ENCODE measurements around the gene RCOR2.

RCOR2 gene

GRCh38 chr11:63941901-63942300 is 24.9 kb upstream of the RCOR2 start:
- Histone ChIP-seq H3K9me3 (ENCODE audit: control insufficient read depth, low read length) (no peaks in the 10 kb centered on the region), H3K4me3 (ENCODE audit: extremely low read depth, insufficient read depth, low read length, poor library complexity, severe bottlenecking) (no peak overlapping the region), H3K27ac (ENCODE audit: low read depth, low read length, severe bottlenecking) (no peak overlapping the region), H3K36me3 (ENCODE audit: control insufficient read depth, insufficient read depth, low read length) (peaks cover 30% of the 10 kb centered on the region), H3K4me1 (ENCODE audit: control insufficient read depth, insufficient read depth, low read length, poor library complexity, severe bottlenecking) (peaks cover 7% of the 10 kb centered on the region)
- 83 to 90% methylated on average over 1 to 2 of the region's 4 CpGs for WGBS, 2 experiments (ENCODE audit: insufficient coverage in 2 of 2)

GRCh38 chr11:63940786-63941185 is 23.8 kb upstream of the RCOR2 start:
- peaks cover 20% of the 10 kb centered on the region for H3K36me3 ChIP-seq (ENCODE audit: control insufficient read depth, insufficient read depth, low read length)
- no peaks in the 10 kb centered on the region for H3K9me3 ChIP-seq (ENCODE audit: control insufficient read depth, low read length)
- WGBS, 2 experiments (ENCODE audit: insufficient coverage in 2 of 2) = 95 to 100% methylated on average over 4 to 6 of the region's 6 CpGs
- no peak overlapping the region for H3K27ac ChIP-seq (ENCODE audit: low read depth, low read length, severe bottlenecking)
- H3K4me3 ChIP-seq (ENCODE audit: extremely low read depth, insufficient read depth, low read length, poor library complexity, severe bottlenecking) = no peak overlapping the region
- H3K4me1 ChIP-seq (ENCODE audit: control insufficient read depth, insufficient read depth, low read length, poor library complexity, severe bottlenecking) = peaks cover 7% of the 10 kb centered on the region

DNA sequence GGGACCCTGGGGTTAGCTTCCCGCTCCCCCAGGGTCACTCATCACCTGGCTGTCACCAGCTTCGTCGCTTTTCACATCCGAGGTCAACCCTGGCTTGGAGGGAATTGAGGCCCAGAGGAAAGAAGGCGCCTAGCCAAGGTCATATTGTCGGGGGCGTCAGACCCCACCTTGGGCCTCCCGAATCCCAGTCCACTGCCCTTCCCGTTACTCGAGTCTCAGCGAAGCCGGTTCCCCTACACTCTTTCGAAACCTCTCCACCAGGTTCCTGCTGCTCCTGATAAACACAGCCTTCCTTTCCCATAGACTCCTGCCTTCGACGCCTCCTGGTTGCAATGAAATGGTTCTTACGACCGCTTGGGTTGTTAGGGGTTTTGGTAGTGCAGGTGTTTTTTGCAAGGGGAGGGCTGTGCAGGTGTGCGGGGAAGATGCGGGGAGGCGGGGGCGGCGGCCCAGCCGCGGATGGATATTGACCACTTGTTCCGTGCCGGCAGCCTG is 22.5 kb upstream of the RCOR2 start:
- Histone ChIP-seq H3K4me3 (ENCODE audit: extremely low read depth, insufficient read depth, low read length, poor library complexity, severe bottlenecking) (peak overlapping the region; percentile 87), H3K4me1 (ENCODE audit: control insufficient read depth, insufficient read depth, low read length, poor library complexity, severe bottlenecking) (peaks cover 7% of the 10 kb centered on the region), H3K36me3 (ENCODE audit: control insufficient read depth, insufficient read depth, low read length) (peaks cover 16% of the 10 kb centered on the region), H3K27ac (ENCODE audit: low read depth, low read length, severe bottlenecking) (peak overlapping the region; percentile 71), H3K9me3 (ENCODE audit: control insufficient read depth, low read length) (no peaks in the 10 kb centered on the region)
- WGBS, 2 experiments (ENCODE audit: insufficient coverage in 2 of 2) = 1 to 3% methylated on average over 13 to 16 of the region's 26 CpGs

- Histone ChIP-seq H3K4me3 (ENCODE audit: extremely low read depth, insufficient read depth, low read length, poor library complexity, severe bottlenecking) (peak within 1 kb of the TSS; percentile 87), H3K36me3 (ENCODE audit: control insufficient read depth, insufficient read depth, low read length) (peaks cover 13% of the 10 kb centered on the region), H3K9me3 (ENCODE audit: control insufficient read depth, low read length) (no peaks in the 10 kb centered on the region), H3K4me1 (ENCODE audit: control insufficient read depth, insufficient read depth, low read length, poor library complexity, severe bottlenecking) (peaks cover 7% of the 10 kb centered on the region), H3K27ac (ENCODE audit: low read depth, low read length, severe bottlenecking) (peak within 1 kb of the TSS; percentile 72)
- WGBS, 2 experiments (ENCODE audit: insufficient coverage in 2 of 2) = 0% methylated on average over 40 to 44 of the region's 92 CpGs
Measured at GRCh38 chr11:63938479-63939396, 21.8 kb upstream of the RCOR2 start, which contains the start of gene NAA40. Gene NAA40 (plus strand): TSS chr11:63939002. CDS start chr11:63939097, 95 bp downstream.

- Histone ChIP-seq H3K27ac (ENCODE audit: low read depth, low read length, severe bottlenecking) (peak overlapping the region; percentile 72), H3K36me3 (ENCODE audit: control insufficient read depth, insufficient read depth, low read length) (peaks cover 8% of the 10 kb centered on the region), H3K9me3 (ENCODE audit: control insufficient read depth, low read length) (no peaks in the 10 kb centered on the region), H3K4me1 (ENCODE audit: control insufficient read depth, insufficient read depth, low read length, poor library complexity, severe bottlenecking) (peaks cover 7% of the 10 kb centered on the region), H3K4me3 (ENCODE audit: extremely low read depth, insufficient read depth, low read length, poor library complexity, severe bottlenecking) (peak overlapping the region; percentile 87)
- whole genome bisulfite sequencing, 2 experiments (ENCODE audit: insufficient coverage in 2 of 2) = 37% methylated on average over 22 to 23 of the region's 30 CpGs
Measured at GRCh38 chr11:63937713-63938478, 20.9 kb upstream of the RCOR2 start.

GRCh38 chr11:63933459-63933858 is 16.5 kb upstream of the RCOR2 start:
- Histone ChIP-seq H3K36me3 (ENCODE audit: control insufficient read depth, insufficient read depth, low read length) (no peaks in the 10 kb centered on the region), H3K4me3 (ENCODE audit: extremely low read depth, insufficient read depth, low read length, poor library complexity, severe bottlenecking) (no peak overlapping the region), H3K9me3 (ENCODE audit: control insufficient read depth, low read length) (no peaks in the 10 kb centered on the region), H3K27ac (ENCODE audit: low read depth, low read length, severe bottlenecking) (no peak overlapping the region), H3K4me1 (ENCODE audit: control insufficient read depth, insufficient read depth, low read length, poor library complexity, severe bottlenecking) (no peaks in the 10 kb centered on the region)
- 60 to 80% methylated on average over 1 of the region's 1 CpG for WGBS, 2 experiments (ENCODE audit: insufficient coverage in 2 of 2)

DNA sequence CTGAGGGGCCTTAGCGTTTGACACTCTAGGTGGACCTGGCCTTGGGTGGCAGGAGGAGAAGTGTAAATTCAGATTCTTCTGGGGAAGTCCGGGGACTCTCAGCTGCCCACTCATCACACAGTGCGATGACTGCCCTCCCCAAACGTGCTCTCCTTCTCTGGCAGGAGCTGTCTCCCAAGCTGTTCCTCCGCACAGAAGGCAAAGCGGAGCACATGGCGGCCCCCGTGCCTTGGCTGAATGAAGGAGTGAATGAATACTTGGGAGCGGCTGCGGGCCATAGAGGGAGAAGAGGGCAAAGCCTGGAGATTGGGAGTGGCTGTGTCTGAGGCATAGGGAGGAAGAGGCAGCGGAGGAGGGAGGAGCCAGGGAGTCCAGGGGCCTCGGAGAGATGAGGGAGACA is 14.9 kb upstream of the RCOR2 start:
- H3K4me1 ChIP-seq (ENCODE audit: control insufficient read depth, insufficient read depth, low read length, poor library complexity, severe bottlenecking) = no peaks in the 10 kb centered on the region
- no peak overlapping the region for H3K27ac ChIP-seq (ENCODE audit: low read depth, low read length, severe bottlenecking)
- 81 to 90% methylated on average over 3 to 10 of the region's 12 CpGs for WGBS, 2 experiments (ENCODE audit: insufficient coverage in 2 of 2)
- H3K36me3 ChIP-seq (ENCODE audit: control insufficient read depth, insufficient read depth, low read length) = no peaks in the 10 kb centered on the region
- no peaks in the 10 kb centered on the region for H3K9me3 ChIP-seq (ENCODE audit: control insufficient read depth, low read length)
- no peak overlapping the region for H3K4me3 ChIP-seq (ENCODE audit: extremely low read depth, insufficient read depth, low read length, poor library complexity, severe bottlenecking)

- H3K36me3 ChIP-seq (ENCODE audit: control insufficient read depth, insufficient read depth, low read length) = no peaks in the 10 kb centered on the region
- no peak overlapping the region for H3K27ac ChIP-seq (ENCODE audit: low read depth, low read length, severe bottlenecking)
- H3K4me1 ChIP-seq (ENCODE audit: control insufficient read depth, insufficient read depth, low read length, poor library complexity, severe bottlenecking) = no peaks in the 10 kb centered on the region
- 81 to 91% methylated on average over 4 to 6 of the region's 6 CpGs for WGBS, 2 experiments (ENCODE audit: insufficient coverage in 2 of 2)
- H3K9me3 ChIP-seq (ENCODE audit: control insufficient read depth, low read length) = no peaks in the 10 kb centered on the region
- no peak overlapping the region for H3K4me3 ChIP-seq (ENCODE audit: extremely low read depth, insufficient read depth, low read length, poor library complexity, severe bottlenecking)
Measured at GRCh38 chr11:63931045-63931444, 14.1 kb upstream of the RCOR2 start.

DNA sequence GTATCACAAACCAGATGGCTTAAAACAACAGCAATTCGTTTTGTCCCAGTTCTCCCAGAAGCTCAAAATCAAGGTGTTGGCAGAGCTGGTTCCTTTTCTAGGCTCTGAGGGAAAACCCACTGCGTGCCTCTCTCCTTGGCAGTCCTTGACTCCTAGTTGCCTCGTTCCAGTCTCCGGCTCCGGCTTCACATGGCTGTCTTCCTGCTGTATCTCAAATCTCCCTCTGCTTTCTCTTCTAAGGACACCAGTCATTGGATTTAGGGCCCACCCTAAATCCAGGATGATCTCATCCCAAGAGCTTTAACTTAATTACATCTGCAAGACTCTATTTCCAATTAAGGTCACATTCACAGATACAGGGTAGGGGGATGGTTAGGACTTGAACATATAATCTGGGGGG is 12.7 kb upstream of the RCOR2 start:
- Histone ChIP-seq H3K27ac (ENCODE audit: low read depth, low read length, severe bottlenecking) (no peak overlapping the region), H3K36me3 (ENCODE audit: control insufficient read depth, insufficient read depth, low read length) (no peaks in the 10 kb centered on the region), H3K4me3 (ENCODE audit: extremely low read depth, insufficient read depth, low read length, poor library complexity, severe bottlenecking) (no peak overlapping the region), H3K4me1 (ENCODE audit: control insufficient read depth, insufficient read depth, low read length, poor library complexity, severe bottlenecking) (no peaks in the 10 kb centered on the region), H3K9me3 (ENCODE audit: control insufficient read depth, low read length) (no peaks in the 10 kb centered on the region)
- WGBS, 2 experiments (ENCODE audit: insufficient coverage in 2 of 2) = 93 to 96% methylated on average over 5 of the region's 5 CpGs

- 83 to 89% methylated on average over 4 of the region's 4 CpGs for WGBS, 2 experiments (ENCODE audit: insufficient coverage in 2 of 2)
- no peak overlapping the region for H3K4me3 ChIP-seq (ENCODE audit: extremely low read depth, insufficient read depth, low read length, poor library complexity, severe bottlenecking)
- no peaks in the 10 kb centered on the region for H3K36me3 ChIP-seq (ENCODE audit: control insufficient read depth, insufficient read depth, low read length)
- no peak overlapping the region for H3K27ac ChIP-seq (ENCODE audit: low read depth, low read length, severe bottlenecking)
- peaks cover 26% of the 10 kb centered on the region for H3K4me1 ChIP-seq (ENCODE audit: control insufficient read depth, insufficient read depth, low read length, poor library complexity, severe bottlenecking)
- no peaks in the 10 kb centered on the region for H3K9me3 ChIP-seq (ENCODE audit: control insufficient read depth, low read length)
Measured at GRCh38 chr11:63923319-63923718, 6.4 kb upstream of the RCOR2 start.
